Limb (tissue), 2 donors: ENCODE data around the gene SLC38A10.

Experiments used
- DNase-seq, 2 donors: peaks; one replicate each; pipeline ENCODE4 v3.0.0-alpha.2; 2016; ENCODE audit errors: extremely low spot score in 2 of 2

SLC38A10 gene

GRCh38 chr17:81279278-81280275, 15.5 kb downstream of the SLC38A10 start:
- no peak for DNase-seq

GRCh38 chr17:81278831-81279230, 16.3 kb downstream of the SLC38A10 start:
- no peak for DNase-seq

GRCh38 chr17:81277946-81278693, 17.0 kb downstream of the SLC38A10 start:
- DNase-seq = no peak

GRCh38 chr17:81277421-81277820, 17.7 kb downstream of the SLC38A10 start:
- DNase-seq = no peak

GRCh38 chr17:81276781-81277180, 18.3 kb downstream of the SLC38A10 start:
- DNase-seq = no peak

GRCh38 chr17:81274471-81274855, 20.6 kb downstream of the SLC38A10 start:
- DNase-seq = no peak

GRCh38 chr17:81273698-81274470, 21.2 kb downstream of the SLC38A10 start:
- DNase-seq = no peak

GRCh38 chr17:81272616-81273015, 22.5 kb downstream of the SLC38A10 start:
- no peak for DNase-seq

- DNase-seq = no peak
Observed at GRCh38 chr17:81271226-81271625, 23.9 kb downstream of the SLC38A10 start.

GRCh38 chr17:81270279-81270678, 24.8 kb downstream of the SLC38A10 start:
- no peak for DNase-seq

- DNase-seq = no peak
Observed at GRCh38 chr17:81267390-81268067, 27.6 kb downstream of the SLC38A10 start.

- DNase-seq = no peak
Observed at GRCh38 chr17:81265576-81265975, 29.5 kb downstream of the SLC38A10 start.

- no peak for DNase-seq
Observed at GRCh38 chr17:81264640-81265039, 30.5 kb downstream of the SLC38A10 start.

GRCh38 chr17:81263371-81264181, 31.5 kb downstream of the SLC38A10 start:
- DNase-seq = no peak

GRCh38 chr17:81261582-81262336, 33.3 kb downstream of the SLC38A10 start:
- no peak for DNase-seq

GRCh38 chr17:81261096-81261495, 34.0 kb downstream of the SLC38A10 start:
- DNase-seq = no peak

GRCh38 chr17:81260641-81261040, 34.5 kb downstream of the SLC38A10 start:
- DNase-seq = no peak

GRCh38 chr17:81260171-81260570, 34.9 kb downstream of the SLC38A10 start:
- no peak for DNase-seq

- DNase-seq = no peak
Observed at GRCh38 chr17:81259058-81259605, 36.0 kb downstream of the SLC38A10 start.
